Endothelial cell of umbilical vein (primary cell): ENCODE results near the gene C1QA. TPM values are rescaled to one million over a fixed set of nuclear protein-coding genes. Genes with fewer than 3 reads are reported as not detected.

Experiments
- BruUV-seq: library from RNA; stranded (reverse); fragments of 400-500 nt; replicated peaks from 2 replicates; lab custom pipeline; 2021; lab: Mats Ljungman, UMichigan
- CTCF ChIA-PET: fragments of 300-600, 350-600 bp; sonication (Branson Sonifier 250); formaldehyde crosslinking; loops from one replicate; lab custom pipeline; 2021; ENCODE audit warnings: antibody characterized with exemption, inconsistent platforms; lab: Charles Lee
- POLR2A ChIA-PET: fragments of 300-600, 350-600 bp; sonication (Branson Sonifier 250); formaldehyde crosslinking; loops from one replicate; lab custom pipeline; 2021; ENCODE audit warnings: antibody characterized with exemption, inconsistent platforms; lab: Charles Lee
- DNase-seq: peaks from one replicate; pipeline ENCODE4 v3.0.0-alpha.2; 2011; ENCODE audit warnings: low read depth, low spot score
- FAIRE-seq: peaks from 2 replicates; lab custom pipeline; 2011; peaks lifted over from hg19 to GRCh38; lab: Jason Lieb, UNC
- H2AFZ ChIP-seq: 2 replicates; pipeline ENCODE4 v1.6.0; 2012; ENCODE audit warnings: low read depth, low read length, control low read depth, inconsistent platforms
- H3K27ac ChIP-seq: 2 replicates; pipeline ENCODE4 v1.5.1; 2011; ENCODE audit warnings: low read depth, mild to moderate bottlenecking, control low read depth, low read length, moderate library complexity; ENCODE audit not compliant: insufficient read depth
- H3K27me3 ChIP-seq, 2 experiments: 2 replicates each; pipeline versions ENCODE4 v1.6.0 to v1.6.1; 2011; ENCODE audit warnings: low read length in 2 of 2, mixed read lengths in 1 of 2; ENCODE audit not compliant: control insufficient read depth in 2 of 2, insufficient read depth in 2 of 2
- H3K36me3 ChIP-seq, 2 experiments: 2 replicates in 1 of 2; 3 replicates in 1 of 2; pipeline ENCODE4 v1.5.1; 2011; ENCODE audit warnings: low read length in 2 of 2, mild to moderate bottlenecking in 1 of 2, moderate library complexity in 1 of 2; ENCODE audit not compliant: control insufficient read depth in 2 of 2, insufficient read depth in 2 of 2; ENCODE audit errors: extremely low read depth in 1 of 2
- H3K4me1 ChIP-seq: 3 replicates; pipeline ENCODE4 v1.5.1; 2011; ENCODE audit warnings: mild to moderate bottlenecking, low read length; ENCODE audit not compliant: control insufficient read depth, insufficient read depth; ENCODE audit errors: extremely low read depth
- H3K4me2 ChIP-seq: 2 replicates; pipeline ENCODE4 v1.6.1; 2011; ENCODE audit warnings: low read length, control low read depth, mixed read lengths; ENCODE audit not compliant: insufficient read depth
- H3K4me3 ChIP-seq, 3 experiments: fragments of 200-600 bp in 1 of 3; sonication (generic), shearing (Covaris generic) in 1 of 3; replicated peaks in 1 of 3; 2 replicates each; pipeline ENCODE4 v1.5.1; 2011 to 2016; ENCODE audit warnings: control low read depth in 3 of 3, low read length in 3 of 3, mild to moderate bottlenecking in 2 of 3, inconsistent platforms in 1 of 3, low read depth in 1 of 3, moderate library complexity in 1 of 3; ENCODE audit not compliant: insufficient read depth in 1 of 3
- H3K79me2 ChIP-seq: 2 replicates; pipeline ENCODE4 v1.6.0; 2012; ENCODE audit warnings: low read length, inconsistent platforms; ENCODE audit not compliant: control insufficient read depth, insufficient read depth
- H3K9ac ChIP-seq: replicated peaks from 2 replicates; pipeline ENCODE3; 2011; ENCODE audit warnings: low read length, control low read depth; ENCODE audit not compliant: insufficient read depth; ENCODE audit errors: extremely low read depth
- H3K9me1 ChIP-seq: replicated peaks from 3 replicates; pipeline ENCODE4 v1.6.0; 2011; ENCODE audit warnings: mild to moderate bottlenecking, low read length; ENCODE audit not compliant: control insufficient read depth, insufficient read depth; ENCODE audit errors: extremely low read depth
- H3K9me3 ChIP-seq: replicated peaks from 2 replicates; pipeline ENCODE4 v1.5.1; 2012; ENCODE audit warnings: low read length, inconsistent platforms; ENCODE audit not compliant: control insufficient read depth, insufficient read depth
- H4K20me1 ChIP-seq: replicated peaks from 2 replicates; pipeline ENCODE3; 2011; ENCODE audit warnings: mild to moderate bottlenecking, low read length; ENCODE audit not compliant: control insufficient read depth, insufficient read depth; ENCODE audit errors: extremely low read depth
- EZH2 ChIP-seq: IDR thresholded peaks from 2 replicates; pipeline ENCODE4 v1.6.1; 2012; ENCODE audit warnings: borderline replicate concordance, low read depth, mild to moderate bottlenecking, moderate library complexity, low read length, inconsistent platforms; ENCODE audit not compliant: severe bottlenecking
- FOS ChIP-seq: IDR thresholded peaks from 2 replicates; pipeline ENCODE4 v1.6.1; 2011; ENCODE audit warnings: mild to moderate bottlenecking, low read length, moderate library complexity, borderline replicate concordance; ENCODE audit not compliant: insufficient read depth
- GATA2 ChIP-seq: IDR thresholded peaks from 2 replicates; pipeline ENCODE4 v1.7.0; 2011; ENCODE audit warnings: low read depth, mild to moderate bottlenecking, moderate library complexity, mixed read lengths, low read length; ENCODE audit not compliant: insufficient read length, insufficient read depth
- JUN ChIP-seq: IDR thresholded peaks from 2 replicates; pipeline ENCODE4 v1.6.1; 2011; ENCODE audit warnings: borderline replicate concordance, low read depth; ENCODE audit not compliant: insufficient read length, insufficient read depth
- MAX ChIP-seq: IDR thresholded peaks from 2 replicates; pipeline ENCODE4 v1.6.1; 2011; ENCODE audit not compliant: insufficient read depth, insufficient read length
- MYC ChIP-seq: IDR thresholded peaks from one replicate; pipeline ENCODE4 v1.6.1; 2011; ENCODE audit warnings: mild to moderate bottlenecking, low read depth, low read length
- POLR2A ChIP-seq: IDR thresholded peaks from 2 replicates; pipeline ENCODE4 v1.6.1; 2012; ENCODE audit warnings: low read depth, mild to moderate bottlenecking, control low read depth, low read length
- POLR2AphosphoS5 ChIP-seq: IDR thresholded peaks from 2 replicates; pipeline ENCODE4 v1.6.1; 2012; ENCODE audit warnings: low read depth, mild to moderate bottlenecking, control low read depth, low read length, moderate library complexity; ENCODE audit not compliant: insufficient read depth
- dilution Hi-C: fragments of 300-500 bp; cut with MboI; formaldehyde crosslinking; loops from one replicate; pipeline ENCODE4 v1.15.0; 2019; ENCODE audit warnings: low sequenced_read_pairs; ENCODE audit not compliant: extremely low pct_ligation_motif_present
- intact Hi-C: fragments of 100-400 bp; cut with micrococcal nuclease; formaldehyde crosslinking; loops from one replicate; pipeline ENCODE4 v1.10.0; 2022
- polyA plus RNA-seq, 4 experiments: library from polyadenylated mRNA; depleted of rRNA in 3 of 4; stranded (reverse) in 3 of 4; unstranded in 1 of 4; fragments of >200 nt; gene quantifications; 2 replicates each; pipeline versions ENCODE4 v1.2.1 to v1.2.3, GENCODE V29; 2011 to 2012; ENCODE audit warnings: missing spikeins in 1 of 4
- total RNA-seq: library from RNA; stranded (reverse); gene quantifications from 2 replicates; pipeline ENCODE4 v1.2.3, GENCODE V29; 2021
- TF ChIP-seq, protein P1 (sequence below), 2 donors: IDR thresholded peaks; 1 replicate in 1 of 2; 2 replicates in 1 of 2; pipeline ENCODE4 v1.5.1; 2011; ENCODE audit warnings: low read length in 2 of 2, mild to moderate bottlenecking in 2 of 2, moderate library complexity in 2 of 2, control low read depth in 1 of 2, inconsistent platforms in 1 of 2, low read depth in 1 of 2; ENCODE audit not compliant: insufficient read depth in 1 of 2; ENCODE audit errors: extremely low read depth in 1 of 2

Gene C1QA
- total and polyA plus RNA-seq, 2 donors (not counting 3 experiments of a cell fraction or from before 2014, with no cell fraction given): not detected

- no TSS peak for BruUV-seq
- Histone ChIP-seq H3K4me3 (no peak overlapping the region), H4K20me1 (no peaks in the 10 kb centered on the region), H2AFZ (no peak overlapping the region), H3K4me2 (no peak overlapping the region), H3K9ac (no peak overlapping the region), H3K9me1 (no peaks in the 10 kb centered on the region), H3K79me2 (no peaks in the 10 kb centered on the region), H3K9me3 (no peaks in the 10 kb centered on the region), H3K27me3 (peaks cover 2 to 8% of the 10 kb centered on the region in 2 experiments), H3K4me1 (no peaks in the 10 kb centered on the region), H3K27ac (no peak overlapping the region), H3K36me3 (no peaks in the 10 kb centered on the region)
- no peak for TF ChIP-seq POLR2A
- TF ChIP-seq FOS: no peak
- TF ChIP-seq POLR2AphosphoS5: no peak
- intact Hi-C loops (no loop called here), dilution Hi-C loops (no loop called here)
- DNase-seq (no peak), FAIRE-seq (no peak)
- ChIA-PET POLR2A (no interaction called here), CTCF (no interaction called here)
Measured at GRCh38 chr1:22595108-22595507, 41.3 kb upstream of the C1QA start.

DNA sequence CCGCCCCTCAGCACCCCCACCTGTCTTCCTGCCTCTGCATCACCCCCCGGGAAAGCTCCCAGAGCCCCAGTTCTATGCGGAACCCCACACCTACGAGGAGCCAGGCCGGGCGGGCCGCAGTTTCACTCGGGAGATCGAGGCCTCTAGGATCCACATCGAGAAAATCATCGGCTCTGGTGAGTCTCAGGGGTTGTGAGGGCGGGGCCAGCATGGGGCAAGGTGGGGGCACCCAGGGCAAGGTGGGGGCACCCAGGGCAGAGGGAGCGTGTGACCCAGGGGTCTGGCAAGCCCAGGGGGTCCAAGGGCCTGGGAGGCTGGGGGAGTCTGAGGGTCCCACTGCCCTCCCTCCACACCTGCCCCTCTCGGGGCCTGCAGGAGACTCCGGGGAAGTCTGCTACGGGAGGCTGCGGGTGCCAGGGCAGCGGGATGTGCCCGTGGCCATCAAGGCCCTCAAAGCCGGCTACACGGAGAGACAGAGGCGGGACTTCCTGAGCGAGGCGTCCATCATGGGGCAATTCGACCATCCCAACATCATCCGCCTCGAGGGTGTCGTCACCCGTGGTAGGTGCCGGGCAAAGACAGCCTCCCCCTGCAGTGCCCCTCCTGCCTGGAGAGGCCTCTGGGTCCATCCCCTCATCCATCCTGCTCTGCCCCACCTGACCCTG is 39.0 kb upstream of the C1QA start:
- intact Hi-C loops: no loop called here
- Histone ChIP-seq H3K9me1 (no peaks in the 10 kb centered on the region), H4K20me1 (no peaks in the 10 kb centered on the region), H3K9ac (no peak overlapping the region), H3K4me2 (no peak overlapping the region), H3K27ac (no peak overlapping the region), H3K4me3 (no peak overlapping the region), H2AFZ (no peak overlapping the region), H3K79me2 (no peaks in the 10 kb centered on the region), H3K36me3 (no peaks in the 10 kb centered on the region), H3K9me3 (no peaks in the 10 kb centered on the region), H3K4me1 (no peaks in the 10 kb centered on the region), H3K27me3 (peaks cover 2 to 8% of the 10 kb centered on the region in 2 experiments)
- FAIRE-seq (no peak), DNase-seq (no peak)
- no TSS peak for BruUV-seq
- dilution Hi-C loops: no loop called here
- TF ChIP-seq POLR2AphosphoS5 (no peak), EZH2 (no peak), MYC (no peak), GATA2 (no peak), MAX (no peak), FOS (no peak), JUN (no peak), POLR2A (no peak)
- TF ChIP-seq, protein P1, sequence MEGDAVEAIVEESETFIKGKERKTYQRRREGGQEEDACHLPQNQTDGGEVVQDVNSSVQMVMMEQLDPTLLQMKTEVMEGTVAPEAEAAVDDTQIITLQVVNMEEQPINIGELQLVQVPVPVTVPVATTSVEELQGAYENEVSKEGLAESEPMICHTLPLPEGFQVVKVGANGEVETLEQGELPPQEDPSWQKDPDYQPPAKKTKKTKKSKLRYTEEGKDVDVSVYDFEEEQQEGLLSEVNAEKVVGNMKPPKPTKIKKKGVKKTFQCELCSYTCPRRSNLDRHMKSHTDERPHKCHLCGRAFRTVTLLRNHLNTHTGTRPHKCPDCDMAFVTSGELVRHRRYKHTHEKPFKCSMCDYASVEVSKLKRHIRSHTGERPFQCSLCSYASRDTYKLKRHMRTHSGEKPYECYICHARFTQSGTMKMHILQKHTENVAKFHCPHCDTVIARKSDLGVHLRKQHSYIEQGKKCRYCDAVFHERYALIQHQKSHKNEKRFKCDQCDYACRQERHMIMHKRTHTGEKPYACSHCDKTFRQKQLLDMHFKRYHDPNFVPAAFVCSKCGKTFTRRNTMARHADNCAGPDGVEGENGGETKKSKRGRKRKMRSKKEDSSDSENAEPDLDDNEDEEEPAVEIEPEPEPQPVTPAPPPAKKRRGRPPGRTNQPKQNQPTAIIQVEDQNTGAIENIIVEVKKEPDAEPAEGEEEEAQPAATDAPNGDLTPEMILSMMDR (IDR thresholded peaks at IDR 0.05; ENCODE audit: extremely low read depth in 1 of 2, insufficient read depth in 1 of 2, low read depth in 1 of 2, low read length in 2 of 2): no peak
- ChIA-PET CTCF (no interaction called here), POLR2A (no interaction called here)
